IMR-90 (cell line): ENCODE data around the gene ADM5. TPM values are rescaled to one million over a fixed set of nuclear protein-coding genes. Genes with fewer than 3 reads are reported as not detected.

Source experiments
- ATAC-seq: fragments of 200-7000 bp; cut with Tn5 transposase; 2 replicates; pipeline ENCODE4 v1.9.1; 2020; ENCODE audit warnings: low read depth, mild to moderate bottlenecking, moderate library complexity
- BruUV-seq: library from RNA; stranded (reverse); fragments of 400-500 nt; replicated peaks from 2 replicates; lab custom pipeline; 2021; lab: Mats Ljungman, UMichigan
- CTCF ChIA-PET: fragments of 300-600 bp; formaldehyde crosslinking; extraction: SDS; loops from one replicate; lab custom pipeline; 2021; ENCODE audit warnings: antibody characterized with exemption; lab: Yijun Ruan, JAX
- POLR2A ChIA-PET: fragments of 300-600 bp; sonication (Branson Sonifier 250); formaldehyde crosslinking; loops from one replicate; lab custom pipeline; 2022; ENCODE audit warnings: antibody characterized with exemption; ENCODE audit not compliant: unreplicated experiment; lab: Charles Lee
- DNase-seq: peaks from one replicate; pipeline ENCODE4 v3.0.0; 2013
- H2AFZ ChIP-seq: replicated peaks from 2 replicates; pipeline ENCODE3; 2013; ENCODE audit warnings: low read length, mild to moderate bottlenecking; ENCODE audit not compliant: poor library complexity
- H2AK5ac ChIP-seq: 2 replicates; pipeline ENCODE4 v1.6.1; 2013; ENCODE audit warnings: low read depth, low read length, inconsistent platforms
- H2AK9ac ChIP-seq: replicated peaks from 2 replicates; pipeline ENCODE3; 2013; ENCODE audit warnings: mild to moderate bottlenecking, low read depth, low read length, moderate library complexity; ENCODE audit not compliant: poor library complexity
- H2BK120ac ChIP-seq: 2 replicates; pipeline ENCODE4 v1.6.1; 2013; ENCODE audit warnings: low read depth, low read length, inconsistent platforms
- H2BK15ac ChIP-seq: 3 replicates; pipeline ENCODE4 v1.6.1; 2013; ENCODE audit warnings: low read depth, low read length, inconsistent platforms
- H2BK20ac ChIP-seq: 2 replicates; pipeline ENCODE4 v1.6.1; 2013; ENCODE audit warnings: low read depth, mild to moderate bottlenecking, inconsistent platforms, low read length, moderate library complexity
- H2BK5ac ChIP-seq: 2 replicates; pipeline ENCODE4 v1.6.1; 2013; ENCODE audit warnings: mild to moderate bottlenecking, low read depth, low read length, inconsistent platforms; ENCODE audit not compliant: poor library complexity, severe bottlenecking
- H3K14ac ChIP-seq: replicated peaks from 2 replicates; pipeline ENCODE4 v1.6.1; 2013; ENCODE audit warnings: low read depth, low read length, inconsistent platforms
- H3K18ac ChIP-seq: 2 replicates; pipeline ENCODE4 v1.6.1; 2013; ENCODE audit warnings: low read depth, low read length, control low read depth
- H3K23ac ChIP-seq: 2 replicates; pipeline ENCODE4 v1.6.1; 2013; ENCODE audit warnings: low read depth, low read length, inconsistent platforms
- H3K27ac ChIP-seq: 2 replicates; pipeline ENCODE4 v1.5.1; 2013; ENCODE audit warnings: mild to moderate bottlenecking, control low read depth, low read length; ENCODE audit not compliant: insufficient read depth
- H3K27me3 ChIP-seq: 2 replicates; pipeline ENCODE4 v1.6.1; 2013; ENCODE audit warnings: low read length; ENCODE audit not compliant: control insufficient read depth, insufficient read depth
- H3K36me3 ChIP-seq: 2 replicates; pipeline ENCODE4 v1.6.1; 2013; ENCODE audit warnings: low read length, mixed read lengths; ENCODE audit not compliant: control insufficient read depth, insufficient read depth
- H3K4ac ChIP-seq: 2 replicates; pipeline ENCODE4 v1.6.1; 2013; ENCODE audit warnings: low read depth, low read length, inconsistent platforms
- H3K4me1 ChIP-seq: 2 replicates; pipeline ENCODE4 v1.6.1; 2013; ENCODE audit warnings: low read length, mixed read lengths; ENCODE audit not compliant: control insufficient read depth, insufficient read depth
- H3K4me2 ChIP-seq: 2 replicates; pipeline ENCODE4 v1.6.1; 2013; ENCODE audit warnings: low read depth, mild to moderate bottlenecking, control low read depth, low read length, moderate library complexity
- H3K4me3 ChIP-seq: 2 replicates; pipeline ENCODE4 v1.5.1; 2013; ENCODE audit warnings: low read depth, mild to moderate bottlenecking, control low read depth, low read length, moderate library complexity; ENCODE audit not compliant: insufficient read depth
- H3K56ac ChIP-seq: 2 replicates; pipeline ENCODE4 v1.6.1; 2013; ENCODE audit warnings: low read length, inconsistent platforms; ENCODE audit not compliant: insufficient read depth; ENCODE audit errors: extremely low read depth
- H3K79me1 ChIP-seq, 2 experiments: 2 replicates each; pipeline ENCODE4 v1.6.1; 2013; ENCODE audit warnings: low read length in 2 of 2, inconsistent platforms in 1 of 2, low read depth in 1 of 2
- H3K9ac ChIP-seq: 2 replicates; pipeline ENCODE4 v1.6.1; 2013; ENCODE audit warnings: low read depth, low read length, control low read depth
- H3K9me1 ChIP-seq: 2 replicates; pipeline ENCODE4 v1.6.1; 2013; ENCODE audit warnings: low read length, inconsistent platforms; ENCODE audit not compliant: insufficient read depth
- H3K9me3 ChIP-seq: 2 replicates; pipeline ENCODE4 v1.6.1; 2013; ENCODE audit warnings: low read length; ENCODE audit not compliant: control insufficient read depth, insufficient read depth
- H4K20me1 ChIP-seq: 2 replicates; pipeline ENCODE4 v1.6.1; 2013; ENCODE audit warnings: low read length, inconsistent platforms; ENCODE audit not compliant: insufficient read depth
- H4K5ac ChIP-seq: 2 replicates; pipeline ENCODE4 v1.6.1; 2013; ENCODE audit warnings: mild to moderate bottlenecking, low read depth, low read length, control low read depth
- H4K8ac ChIP-seq, 2 experiments: 2 replicates each; pipeline ENCODE4 v1.6.1; 2013; ENCODE audit warnings: low read depth in 2 of 2, low read length in 2 of 2, control low read depth in 1 of 2, inconsistent platforms in 1 of 2
- H4K91ac ChIP-seq: 2 replicates; pipeline ENCODE4 v1.6.1; 2013; ENCODE audit warnings: low read depth, low read length, inconsistent platforms; ENCODE audit not compliant: insufficient read depth
- FOS ChIP-seq: fragments of 150-350 bp; IDR thresholded peaks from 2 replicates; pipeline ENCODE4 v1.6.1; 2016; ENCODE audit warnings: low read depth, low read length
- MAZ ChIP-seq: IDR thresholded peaks from 2 replicates; pipeline ENCODE4 v1.6.1; 2012; ENCODE audit warnings: low read depth, mild to moderate bottlenecking, low read length, improper control_type of control experiment, moderate library complexity, borderline replicate concordance
- MXI1 ChIP-seq: IDR thresholded peaks from 2 replicates; pipeline ENCODE4 v1.6.1; 2012; ENCODE audit warnings: low read depth, mild to moderate bottlenecking, low read length, moderate library complexity, borderline replicate concordance
- RAD21 ChIP-seq: IDR thresholded peaks from 2 replicates; pipeline ENCODE4 v1.6.1; 2012; ENCODE audit warnings: low read length, improper control_type of control experiment
- SMC3 ChIP-seq: fragments of 150-350 bp; IDR thresholded peaks from 2 replicates; pipeline ENCODE4 v1.6.1; 2016; ENCODE audit warnings: low read depth, mild to moderate bottlenecking, antibody characterized with exemption, low read length, moderate library complexity
- WGBS, 2 experiments: methylation state at CpG; one replicate each; pipeline versions ENCODE4 v1.1.5 to v1.1.7; 2013; ENCODE audit warnings: missing lambda C conversion rate in 2 of 2; ENCODE audit not compliant: insufficient read length in 1 of 2; ENCODE audit errors: extremely low coverage in 2 of 2; 5-methylcytosine and 5-hydroxymethylcytosine counted together
- dilution Hi-C: fragments of 300-500 bp; cut with HindIII; formaldehyde crosslinking; loops from one replicate; pipeline ENCODE4 v1.14.3; 2018; ENCODE audit warnings: low sequenced_read_pairs; ENCODE audit not compliant: unreplicated experiment
- in situ Hi-C: fragments of 300-500 bp; cut with MboI; formaldehyde crosslinking; loops from 3 replicates; pipeline ENCODE4 v1.14.3; 2019; ENCODE audit warnings: low sequenced_read_pairs, inconsistent platforms, mixed read lengths
- intact Hi-C: fragments of 100-400 bp; cut with micrococcal nuclease; formaldehyde crosslinking; loops from 2 replicates; pipeline ENCODE4 v1.10.0; 2022
- polyA plus RNA-seq, 3 experiments: library from polyadenylated mRNA; depleted of rRNA; stranded (reverse); fragments of >200 nt; gene quantifications; 2 replicates each; pipeline ENCODE4 v1.2.3, GENCODE V29; 2012; ENCODE audit warnings: low replicate concordance in 1 of 3
- total RNA-seq: library from RNA; depleted of rRNA; stranded (reverse); fragments of >200 nt; gene quantifications from 2 replicates; pipeline ENCODE4 v1.2.3, GENCODE V29; 2012
- TF ChIP-seq, protein P1 (sequence below): conservative IDR thresholded peaks from 2 replicates; pipeline ENCODE4 v1.5.1; 2012; ENCODE audit warnings: mild to moderate bottlenecking, low read depth, low read length, improper control_type of control experiment

The ADM5 gene
- total and polyA plus RNA-seq, 2 of the 4 experiments (the other 2 are of a cell fraction) = 0.18 to 0.99 TPM

- H2AFZ ChIP-seq = peak overlapping the region; percentile 93
- TF ChIP-seq MXI1 (no peak), SMC3 (peak; percentile 67), RAD21 (peak; percentile 58), MAZ (peak; percentile 88), FOS (no peak)
- TF ChIP-seq, protein P1, sequence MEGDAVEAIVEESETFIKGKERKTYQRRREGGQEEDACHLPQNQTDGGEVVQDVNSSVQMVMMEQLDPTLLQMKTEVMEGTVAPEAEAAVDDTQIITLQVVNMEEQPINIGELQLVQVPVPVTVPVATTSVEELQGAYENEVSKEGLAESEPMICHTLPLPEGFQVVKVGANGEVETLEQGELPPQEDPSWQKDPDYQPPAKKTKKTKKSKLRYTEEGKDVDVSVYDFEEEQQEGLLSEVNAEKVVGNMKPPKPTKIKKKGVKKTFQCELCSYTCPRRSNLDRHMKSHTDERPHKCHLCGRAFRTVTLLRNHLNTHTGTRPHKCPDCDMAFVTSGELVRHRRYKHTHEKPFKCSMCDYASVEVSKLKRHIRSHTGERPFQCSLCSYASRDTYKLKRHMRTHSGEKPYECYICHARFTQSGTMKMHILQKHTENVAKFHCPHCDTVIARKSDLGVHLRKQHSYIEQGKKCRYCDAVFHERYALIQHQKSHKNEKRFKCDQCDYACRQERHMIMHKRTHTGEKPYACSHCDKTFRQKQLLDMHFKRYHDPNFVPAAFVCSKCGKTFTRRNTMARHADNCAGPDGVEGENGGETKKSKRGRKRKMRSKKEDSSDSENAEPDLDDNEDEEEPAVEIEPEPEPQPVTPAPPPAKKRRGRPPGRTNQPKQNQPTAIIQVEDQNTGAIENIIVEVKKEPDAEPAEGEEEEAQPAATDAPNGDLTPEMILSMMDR = peak; percentile 82
- no peaks in the 10 kb centered on the region; the same call in 1 of the 2 replicates for H4K20me1 ChIP-seq
- peak; percentile 8; the same call in 1 of the 2 replicates for ATAC-seq
- H3K36me3 ChIP-seq = peaks cover 3% of the 10 kb centered on the region; the same call in 1 of the 2 replicates
- H2AK9ac ChIP-seq = peak overlapping the region; percentile 93
- peaks cover 2% of the 10 kb centered on the region for H3K4me1 ChIP-seq
- H2BK120ac ChIP-seq = no peak overlapping the region
- no peak overlapping the region for H4K5ac ChIP-seq
- H2BK20ac ChIP-seq = no peak overlapping the region
- H3K23ac ChIP-seq = 0 out of 2 replicates have a peak overlapping the region, but pooled peaks have one; percentile 84
- H3K4ac ChIP-seq = peak overlapping the region; percentile 47; the same call in 1 of the 2 replicates
- no peak overlapping the region for H3K14ac ChIP-seq
- intact Hi-C loops = loop anchor here (1.0 kb wide), 1 partner anchor 169 kb away; no protein-coding TSS in a partner anchor
- no peak overlapping the region for H2BK5ac ChIP-seq
- ChIA-PET POLR2A (no interaction called here), CTCF (interaction anchor here (0.5 to 1.3 kb wide), 4 partner anchors 9 to 121 kb away, joined by 3 to 4 read pairs (median 3); no protein-coding TSS in a partner anchor)
- no peak overlapping the region for H3K27ac ChIP-seq
- H2BK15ac ChIP-seq = no peak overlapping the region
- no peaks in the 10 kb centered on the region for H3K9me3 ChIP-seq
- H3K9me1 ChIP-seq = no peaks in the 10 kb centered on the region
- BruUV-seq = no TSS peak
- H3K4me2 ChIP-seq = peak overlapping the region; percentile 54; the same call in 1 of the 2 replicates
- H2AK5ac ChIP-seq = no peak overlapping the region
- peak; percentile 61 for DNase-seq
- peak overlapping the region in 1 of 2 experiments; percentile 94; a peak in 2 of 4 replicates for H4K8ac ChIP-seq
- no peak overlapping the region for H3K56ac ChIP-seq
- H3K9ac ChIP-seq = peak overlapping the region; percentile 22; the same call in 1 of the 2 replicates
- no peaks in the 10 kb centered on the region for H3K27me3 ChIP-seq
- H3K79me1 ChIP-seq = peaks cover 1 to 29% of the 10 kb centered on the region in 2 experiments; a peak in 2 of 4 replicates
- dilution Hi-C loops = no loop called here
- H4K91ac ChIP-seq = 0 out of 2 replicates have a peak overlapping the region, but pooled peaks have one; percentile 29
- in situ Hi-C loops = no loop called here
- H3K4me3 ChIP-seq = no peak overlapping the region
- no peak overlapping the region for H3K18ac ChIP-seq
- WGBS, 2 experiments = 6% methylated on average over 9 of the region's 28 CpGs; no CpG with 5 or more reads in 1 of the 2 experiments
Observed at GRCh38 chr19:49672131-49672919, 17.1 kb upstream of the ADM5 start.
